Ovary (tissue), 3 donors: ENCODE data around the gene EDAR.

Experiments
- EP300 ChIP-seq: sonication (generic); formaldehyde crosslinking; IDR thresholded peaks from one replicate; pipeline ENCODE4 v1.6.1; 2017; ENCODE audit warnings: antibody characterized with exemption
- TF ChIP-seq, protein P1 (sequence below), 3 donors: fragments of 450-650 bp in 2 of 3; fragments of 200-600 bp in 1 of 3; IDR thresholded peaks; one replicate each; pipeline versions ENCODE4 v1.5.1 to v1.8.0; 2016 to 2022; ENCODE audit warnings: antibody characterized with exemption in 3 of 3, mild to moderate bottlenecking in 1 of 3
- donor health status: DM: no; HTN: no; CAD: no.

GRCh38 chr2:108917526-108917925 lies 71.5 kb downstream of the EDAR start:
- TF ChIP-seq, protein P1, sequence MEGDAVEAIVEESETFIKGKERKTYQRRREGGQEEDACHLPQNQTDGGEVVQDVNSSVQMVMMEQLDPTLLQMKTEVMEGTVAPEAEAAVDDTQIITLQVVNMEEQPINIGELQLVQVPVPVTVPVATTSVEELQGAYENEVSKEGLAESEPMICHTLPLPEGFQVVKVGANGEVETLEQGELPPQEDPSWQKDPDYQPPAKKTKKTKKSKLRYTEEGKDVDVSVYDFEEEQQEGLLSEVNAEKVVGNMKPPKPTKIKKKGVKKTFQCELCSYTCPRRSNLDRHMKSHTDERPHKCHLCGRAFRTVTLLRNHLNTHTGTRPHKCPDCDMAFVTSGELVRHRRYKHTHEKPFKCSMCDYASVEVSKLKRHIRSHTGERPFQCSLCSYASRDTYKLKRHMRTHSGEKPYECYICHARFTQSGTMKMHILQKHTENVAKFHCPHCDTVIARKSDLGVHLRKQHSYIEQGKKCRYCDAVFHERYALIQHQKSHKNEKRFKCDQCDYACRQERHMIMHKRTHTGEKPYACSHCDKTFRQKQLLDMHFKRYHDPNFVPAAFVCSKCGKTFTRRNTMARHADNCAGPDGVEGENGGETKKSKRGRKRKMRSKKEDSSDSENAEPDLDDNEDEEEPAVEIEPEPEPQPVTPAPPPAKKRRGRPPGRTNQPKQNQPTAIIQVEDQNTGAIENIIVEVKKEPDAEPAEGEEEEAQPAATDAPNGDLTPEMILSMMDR (IDR thresholded peaks at IDR 0.05): no peak
- no peak for TF ChIP-seq EP300
